GM12892 (cell line): ENCODE results near the gene TFDP1.

Experiments used
- POLR2A ChIP-seq: IDR thresholded peaks from 2 replicates; pipeline ENCODE4 v1.6.1; 2011; ENCODE audit warnings: low read depth, low read length, control low read depth
- POLR2AphosphoS5 ChIP-seq: IDR thresholded peaks from 2 replicates; pipeline ENCODE4 v1.6.1; 2011; ENCODE audit warnings: low read depth, low read length, control low read depth

- TF ChIP-seq POLR2A (no peak), POLR2AphosphoS5 (no peak)
Observed at GRCh38 chr13:113599391-113599790, 14.8 kb downstream of the TFDP1 start.
